GM23248 (cell line): ENCODE results near the gene ARHGAP33.

Source experiments
- EZH2 ChIP-seq: fragments of 200-600 bp; sonication (generic); IDR thresholded peaks from 2 replicates; pipeline ENCODE4 v1.6.1; 2018; ENCODE audit warnings: antibody characterized with exemption, mild to moderate bottlenecking; ENCODE audit not compliant: insufficient read depth, poor library complexity, severe bottlenecking
- EZH2phosphoT487 ChIP-seq: fragments of 200-600 bp; sonication (generic); IDR thresholded peaks from 2 replicates; pipeline ENCODE4 v1.6.1; 2018; ENCODE audit warnings: antibody characterized with exemption, moderate library complexity, mild to moderate bottlenecking, low read depth; ENCODE audit not compliant: insufficient read depth

DNA sequence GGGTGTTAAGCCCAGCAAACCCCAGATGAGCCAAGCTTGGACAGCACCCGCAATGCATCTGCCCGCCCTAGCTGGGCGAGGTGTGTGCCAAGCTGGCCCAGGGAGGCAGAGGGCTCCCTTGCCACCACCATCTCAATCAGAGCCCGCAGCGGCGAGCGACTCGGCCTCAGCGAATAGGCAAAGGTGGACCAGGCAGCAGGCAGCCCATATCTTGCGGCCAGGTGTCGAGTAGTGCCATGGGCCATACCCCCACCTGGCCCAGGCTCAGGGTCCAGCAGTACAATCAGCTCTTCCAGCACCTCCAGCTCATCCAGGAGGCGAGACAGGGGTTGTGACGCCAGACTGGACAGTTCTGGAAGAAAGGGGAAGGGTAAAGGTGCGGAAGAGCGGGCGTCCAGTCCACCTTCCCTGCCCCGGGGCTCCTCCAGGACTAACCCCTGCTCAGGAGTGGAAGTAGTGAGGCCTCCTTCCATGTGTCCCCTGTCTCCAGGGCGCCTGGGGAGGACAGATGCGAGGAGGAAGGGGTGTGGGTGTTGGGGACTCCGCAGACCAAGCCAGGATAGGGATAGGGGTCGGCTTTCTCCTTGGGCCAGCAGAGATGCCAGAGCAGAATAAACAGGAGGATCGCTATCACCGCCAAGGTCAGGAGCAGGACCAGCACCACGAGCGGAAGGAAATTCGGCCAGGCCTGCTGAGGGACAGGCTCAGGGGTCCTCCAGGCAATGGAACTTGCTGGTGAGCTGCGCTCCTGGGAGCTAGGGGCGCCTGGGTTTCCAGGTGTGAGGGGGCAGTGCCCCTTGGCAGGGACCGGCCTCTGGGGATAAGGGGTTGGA, 35.9 kb upstream of the ARHGAP33 start:
- TF ChIP-seq EZH2phosphoT487 = no peak
- TF ChIP-seq EZH2 = no peak
